Natural killer cell (primary cell): ENCODE results near the gene TMEM135. TPM values are rescaled to one million over a fixed set of nuclear protein-coding genes. Genes with fewer than 3 reads are reported as not detected.

Experiments
- ATAC-seq, 3 donors: fragments of 150-1000 bp in 2 of 3; fragments of 200-7000 bp in 1 of 3; cut with Tn5 transposase; 1 replicate in 1 of 3; 2 replicates in 2 of 3; pipeline ENCODE4 v1.10.0; 2021; ENCODE audit warnings: mild to moderate bottlenecking in 2 of 3, moderate library complexity in 2 of 3
- DNase-seq, 2 donors: peaks; one replicate each; pipeline versions ENCODE4 v3.0.0 to v3.0.0-alpha.2; 2013 to 2021; ENCODE audit warnings: mixed read lengths in 1 of 2
- H3K27ac ChIP-seq: one replicate; pipeline ENCODE4 v1.5.1; 2013; ENCODE audit warnings: mild to moderate bottlenecking, low read length
- H3K27me3 ChIP-seq: one replicate; pipeline ENCODE4 v1.6.1; 2013; ENCODE audit warnings: low read length; ENCODE audit not compliant: control insufficient read depth, insufficient read depth
- H3K36me3 ChIP-seq: one replicate; pipeline ENCODE4 v1.6.1; 2013; ENCODE audit warnings: low read length; ENCODE audit not compliant: control insufficient read depth, insufficient read depth
- H3K4me1 ChIP-seq: one replicate; pipeline ENCODE4 v1.6.1; 2013; ENCODE audit warnings: low read length; ENCODE audit not compliant: control insufficient read depth, insufficient read depth
- H3K4me3 ChIP-seq: one replicate; pipeline ENCODE4 v1.5.1; 2013; ENCODE audit warnings: low read length
- H3K9me3 ChIP-seq: one replicate; pipeline ENCODE4 v1.6.1; 2013; ENCODE audit warnings: low read length; ENCODE audit not compliant: control insufficient read depth, insufficient read depth
- H3K27ac Mint-ChIP-seq, 2 donors: one replicate each; pipeline ENCODE4 v1.8.0; 2022; ENCODE audit warnings: mild to moderate bottlenecking in 2 of 2, mixed read lengths in 2 of 2, moderate library complexity in 1 of 2
- H3K27me3 Mint-ChIP-seq, 2 donors: one replicate each; pipeline ENCODE4 v1.8.0; 2022; ENCODE audit warnings: low read depth in 2 of 2, mixed read lengths in 2 of 2
- H3K36me3 Mint-ChIP-seq: one replicate; pipeline ENCODE4 v1.8.0; 2022; ENCODE audit warnings: mixed read lengths
- H3K4me1 Mint-ChIP-seq, 2 donors: one replicate each; pipeline ENCODE4 v1.8.0; 2022; ENCODE audit warnings: mixed read lengths in 2 of 2
- H3K4me3 Mint-ChIP-seq: one replicate; pipeline ENCODE4 v1.8.0; 2022; ENCODE audit warnings: mild to moderate bottlenecking, moderate library complexity, mixed read lengths
- H3K9me3 Mint-ChIP-seq, 2 donors: one replicate each; pipeline ENCODE4 v1.8.0; 2022; ENCODE audit warnings: mixed read lengths in 2 of 2
- WGBS: methylation state at CpG from one replicate; pipeline ENCODE4 v1.1.7; 2013; ENCODE audit warnings: missing lambda C conversion rate; ENCODE audit not compliant: insufficient coverage; 5-methylcytosine and 5-hydroxymethylcytosine counted together
- intact Hi-C: fragments of 100-400 bp; cut with micrococcal nuclease; formaldehyde crosslinking; loops from one replicate; pipeline ENCODE4 v1.14.2; 2022
- total RNA-seq, 4 donors: library from RNA; stranded (reverse); fragments of 120-200 nt in 1 of 4; gene quantifications; one replicate each; pipeline versions ENCODE4 v1.2.3 to v1.2.4, GENCODE V29; 2013 to 2022
- TF ChIP-seq, protein P1 (sequence below): fragments of 200-600 bp; IDR thresholded peaks from one replicate; pipeline ENCODE4 v1.8.0; 2022; ENCODE audit warnings: antibody characterized with exemption

The TMEM135 gene
- total RNA-seq, 3 donors from 2014 or later (not counting 1 experiment from before 2014, with no cell fraction given): 18.8 to 42.0 (median 36.1) TPM

DNA sequence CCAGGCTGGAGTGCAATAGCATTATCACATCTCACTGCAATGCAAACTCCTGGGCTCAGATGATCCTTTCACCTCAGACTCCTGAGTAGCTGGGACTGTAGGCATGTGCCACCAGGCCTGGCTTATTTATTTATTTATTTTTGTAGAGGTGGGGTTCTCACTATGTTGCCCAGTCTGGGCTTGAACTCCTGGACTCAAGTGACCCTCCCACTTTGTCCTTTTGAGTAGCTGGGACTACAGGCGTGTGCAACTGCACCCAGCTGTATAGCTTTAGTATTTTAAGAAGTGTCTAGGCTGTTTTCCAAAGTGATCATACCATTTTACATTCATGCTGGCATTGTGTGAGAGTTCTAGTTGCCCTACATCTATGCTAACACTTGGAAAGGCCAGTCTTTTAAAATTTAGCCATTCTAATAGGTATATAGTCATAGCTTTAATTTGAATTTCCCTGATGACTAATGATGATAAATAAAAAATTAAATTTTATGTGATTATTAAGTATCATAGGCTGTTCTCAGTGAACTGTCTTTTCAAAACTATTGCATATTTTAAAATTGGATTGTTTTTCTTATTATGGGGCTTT is 96.9 kb downstream of the TMEM135 start:
- intact Hi-C loops: no loop called here
- Mint-ChIP-seq H3K4me1 (peaks cover 0 to 22% of the 10 kb centered on the region in 2 donors), H3K9me3 (peaks cover 0 to 5% of the 10 kb centered on the region in 2 donors), H3K27ac (no peak overlapping the region), H3K36me3 (no peaks in the 10 kb centered on the region), H3K27me3 (no peaks in the 10 kb centered on the region), H3K4me3 (no peak overlapping the region)
- Histone ChIP-seq H3K27ac (no peak overlapping the region), H3K9me3 (no peaks in the 10 kb centered on the region), H3K27me3 (no peaks in the 10 kb centered on the region), H3K36me3 (no peaks in the 10 kb centered on the region), H3K4me1 (no peaks in the 10 kb centered on the region), H3K4me3 (no peak overlapping the region)
- DNase-seq (no peak), ATAC-seq (no peak)
- WGBS: 100% methylated on average over 1 of the region's 1 CpG
- TF ChIP-seq, protein P1, sequence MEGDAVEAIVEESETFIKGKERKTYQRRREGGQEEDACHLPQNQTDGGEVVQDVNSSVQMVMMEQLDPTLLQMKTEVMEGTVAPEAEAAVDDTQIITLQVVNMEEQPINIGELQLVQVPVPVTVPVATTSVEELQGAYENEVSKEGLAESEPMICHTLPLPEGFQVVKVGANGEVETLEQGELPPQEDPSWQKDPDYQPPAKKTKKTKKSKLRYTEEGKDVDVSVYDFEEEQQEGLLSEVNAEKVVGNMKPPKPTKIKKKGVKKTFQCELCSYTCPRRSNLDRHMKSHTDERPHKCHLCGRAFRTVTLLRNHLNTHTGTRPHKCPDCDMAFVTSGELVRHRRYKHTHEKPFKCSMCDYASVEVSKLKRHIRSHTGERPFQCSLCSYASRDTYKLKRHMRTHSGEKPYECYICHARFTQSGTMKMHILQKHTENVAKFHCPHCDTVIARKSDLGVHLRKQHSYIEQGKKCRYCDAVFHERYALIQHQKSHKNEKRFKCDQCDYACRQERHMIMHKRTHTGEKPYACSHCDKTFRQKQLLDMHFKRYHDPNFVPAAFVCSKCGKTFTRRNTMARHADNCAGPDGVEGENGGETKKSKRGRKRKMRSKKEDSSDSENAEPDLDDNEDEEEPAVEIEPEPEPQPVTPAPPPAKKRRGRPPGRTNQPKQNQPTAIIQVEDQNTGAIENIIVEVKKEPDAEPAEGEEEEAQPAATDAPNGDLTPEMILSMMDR: no peak

DNA sequence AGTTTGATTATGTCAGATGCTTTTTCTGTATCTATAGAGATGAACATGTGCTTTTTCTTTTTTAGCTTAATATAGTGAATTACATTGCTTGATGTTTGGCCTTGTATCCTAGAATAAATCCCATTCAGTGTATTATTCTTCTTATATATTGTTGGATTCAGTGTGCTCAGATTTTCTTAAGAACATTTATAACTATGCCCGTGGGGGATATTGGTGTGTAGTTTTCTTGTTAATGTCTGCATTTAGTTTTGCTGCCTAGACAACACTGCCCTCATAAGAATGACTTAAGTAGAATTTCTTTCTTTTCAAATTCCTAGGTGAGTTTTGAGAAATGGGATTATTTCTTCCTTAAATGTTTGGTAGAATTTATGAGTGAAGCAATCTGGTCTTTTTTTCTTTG is 98.5 kb downstream of the TMEM135 start:
- ATAC-seq: no peak
- H3K27me3 Mint-ChIP-seq: no peaks in the 10 kb centered on the region
- H3K27me3 ChIP-seq: no peaks in the 10 kb centered on the region
- H3K27ac ChIP-seq: no peak overlapping the region
- no peaks in the 10 kb centered on the region for H3K4me1 ChIP-seq
- H3K36me3 ChIP-seq: no peaks in the 10 kb centered on the region
- H3K9me3 ChIP-seq: no peaks in the 10 kb centered on the region
- no peak for DNase-seq
- H3K36me3 Mint-ChIP-seq: no peaks in the 10 kb centered on the region
- TF ChIP-seq, protein P1: no peak
- H3K4me1 Mint-ChIP-seq: peaks cover under 1 to 22% of the 10 kb centered on the region in 2 donors
- H3K4me3 ChIP-seq: no peak overlapping the region
- no peak overlapping the region for H3K4me3 Mint-ChIP-seq
- intact Hi-C loops: no loop called here
- peaks cover 0 to 6% of the 10 kb centered on the region in 2 donors for H3K9me3 Mint-ChIP-seq
- no CpG with 5 or more reads among the region's 1 CpG for WGBS
- no peak overlapping the region for H3K27ac Mint-ChIP-seq

DNA sequence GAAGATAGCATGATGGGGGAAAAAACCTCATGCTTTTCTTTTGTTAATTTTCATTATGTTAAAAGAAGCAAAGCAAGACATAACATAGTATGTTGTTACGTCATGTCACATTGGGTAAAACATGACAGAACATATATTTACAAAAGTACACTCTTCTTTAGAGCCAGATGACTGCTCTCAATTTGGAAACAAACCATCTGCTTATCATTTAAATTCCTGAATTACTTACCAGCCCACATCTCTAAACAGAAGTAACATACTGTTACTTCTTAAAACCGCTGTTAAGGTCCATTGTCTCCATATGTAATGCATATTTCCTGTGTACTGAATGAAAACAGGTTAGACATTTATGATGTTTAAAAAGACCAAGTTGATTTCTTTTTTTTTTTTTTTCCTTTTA is 100.0 kb downstream of the TMEM135 start:
- no peaks in the 10 kb centered on the region for H3K27me3 Mint-ChIP-seq
- Histone ChIP-seq H3K4me3 (no peak overlapping the region), H3K4me1 (no peaks in the 10 kb centered on the region), H3K9me3 (no peaks in the 10 kb centered on the region), H3K36me3 (no peaks in the 10 kb centered on the region), H3K27me3 (no peaks in the 10 kb centered on the region), H3K27ac (no peak overlapping the region)
- H3K9me3 Mint-ChIP-seq: peaks cover 0 to 6% of the 10 kb centered on the region in 2 donors
- H3K4me1 Mint-ChIP-seq: peaks cover 7 to 30% of the 10 kb centered on the region in 2 donors
- DNase-seq (no peak), ATAC-seq (no peak)
- H3K27ac Mint-ChIP-seq: no peak overlapping the region
- no peak overlapping the region for H3K4me3 Mint-ChIP-seq
- intact Hi-C loops: no loop called here
- H3K36me3 Mint-ChIP-seq: no peaks in the 10 kb centered on the region
- TF ChIP-seq, protein P1: no peak
- 90% methylated on average over 2 of the region's 2 CpGs for WGBS

DNA sequence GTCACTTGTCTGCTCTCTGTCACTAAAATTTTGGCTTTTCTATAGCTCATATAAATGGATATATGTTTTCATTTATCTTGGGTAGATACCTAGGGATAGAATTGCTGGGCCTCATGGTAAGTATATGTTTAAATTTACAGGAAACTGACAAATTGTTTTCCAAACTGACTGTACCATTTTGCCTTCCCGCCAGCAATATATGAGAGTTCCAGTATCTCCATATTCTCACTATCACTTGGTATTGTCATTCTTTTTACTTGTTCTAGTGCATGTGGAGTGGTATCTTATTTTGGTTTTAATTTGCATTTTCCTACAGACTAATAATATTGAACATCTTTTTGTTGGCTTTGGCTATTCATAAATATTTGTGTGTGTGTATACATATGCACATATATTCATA is 101.7 kb downstream of the TMEM135 start:
- Mint-ChIP-seq H3K27me3 (no peaks in the 10 kb centered on the region), H3K9me3 (peaks cover 0 to 6% of the 10 kb centered on the region in 2 donors), H3K27ac (no peak overlapping the region), H3K4me3 (no peak overlapping the region), H3K36me3 (no peaks in the 10 kb centered on the region), H3K4me1 (peaks cover 10 to 30% of the 10 kb centered on the region in 2 donors)
- TF ChIP-seq, protein P1: no peak
- intact Hi-C loops: no loop called here
- DNase-seq (no peak), ATAC-seq (no peak)
- Histone ChIP-seq H3K27ac (no peak overlapping the region), H3K4me1 (no peaks in the 10 kb centered on the region), H3K4me3 (no peak overlapping the region), H3K9me3 (no peaks in the 10 kb centered on the region), H3K27me3 (no peaks in the 10 kb centered on the region), H3K36me3 (no peaks in the 10 kb centered on the region)
- no CpG with 5 or more reads among the region's 1 CpG for WGBS
